ENCODE results near the gene GNG7.

GRCh38 chr19:2641332-2641698, 61.2 kb downstream of the GNG7 start:
- TF ChIP-seq CTCF (conservative IDR thresholded peaks at IDR 0.05; ENCODE audit: low read depth, low read length) (no peak), EZH2 (IDR thresholded peaks at IDR 0.05; ENCODE audit: low read length, unreplicated experiment) (no peak)
